GM19468 (cell line): ENCODE data around the gene CHAF1B.

Experiments
- ATAC-seq: cut with Tn5 transposase; IDR thresholded peaks from one replicate; pipeline ENCODE4 v1.9.1; 2021; ENCODE audit warnings: mild to moderate bottlenecking, moderate library complexity, moderate number of reproducible peaks; ENCODE audit not compliant: unreplicated experiment; ENCODE audit errors: extremely low read depth

Gene CHAF1B

GRCh38 chr21:36423771-36424433 is 38.7 kb downstream of the CHAF1B start:
- no peak for ATAC-seq

GRCh38 chr21:36424592-36424991 is 39.4 kb downstream of the CHAF1B start:
- ATAC-seq, result no peak

- ATAC-seq, result no peak
Measured at GRCh38 chr21:36425286-36425685, 40.1 kb downstream of the CHAF1B start.

GRCh38 chr21:36427502-36427901 is 42.3 kb downstream of the CHAF1B start:
- ATAC-seq, result no peak

GRCh38 chr21:36428761-36429432 is 43.7 kb downstream of the CHAF1B start:
- no peak for ATAC-seq

- ATAC-seq, result peak; percentile 72
Measured at GRCh38 chr21:36429947-36430546, 44.9 kb downstream of the CHAF1B start.

- no peak for ATAC-seq
Measured at GRCh38 chr21:36430841-36431240, 45.6 kb downstream of the CHAF1B start.

- no peak for ATAC-seq
Measured at GRCh38 chr21:36431252-36431651, 46.1 kb downstream of the CHAF1B start.

GRCh38 chr21:36433059-36433709 is 48.0 kb downstream of the CHAF1B start:
- no peak for ATAC-seq

GRCh38 chr21:36434144-36434543 is 49.0 kb downstream of the CHAF1B start:
- no peak for ATAC-seq

- no peak for ATAC-seq
Measured at GRCh38 chr21:36436829-36437744, 51.9 kb downstream of the CHAF1B start.

- ATAC-seq, result no peak
Measured at GRCh38 chr21:36437745-36438128, 52.5 kb downstream of the CHAF1B start.

GRCh38 chr21:36441715-36442114 is 56.5 kb downstream of the CHAF1B start:
- no peak for ATAC-seq

- ATAC-seq, result no peak
Measured at GRCh38 chr21:36446301-36446700, 61.1 kb downstream of the CHAF1B start.

- ATAC-seq, result no peak
Measured at GRCh38 chr21:36450511-36450910, 65.3 kb downstream of the CHAF1B start.

GRCh38 chr21:36451506-36451905 is 66.3 kb downstream of the CHAF1B start:
- no peak for ATAC-seq

GRCh38 chr21:36452281-36452825 is 67.2 kb downstream of the CHAF1B start:
- no peak for ATAC-seq

- ATAC-seq, result no peak
Measured at GRCh38 chr21:36454093-36454531, 68.9 kb downstream of the CHAF1B start.

GRCh38 chr21:36454706-36455105 is 69.5 kb downstream of the CHAF1B start:
- ATAC-seq, result no peak
